GM21367 (cell line): Measurements from ENCODE around the gene RRP12.
"Not testable (repeated sequence)": the region's sequence is repeated elsewhere in the genome, so short reads cannot be mapped to it uniquely, and the experiment has no call there.

Source experiments
- ATAC-seq: cut with Tn5 transposase; IDR thresholded peaks from one replicate; pipeline ENCODE4 v1.9.1; 2021; ENCODE audit not compliant: unreplicated experiment

The RRP12 gene

DNA sequence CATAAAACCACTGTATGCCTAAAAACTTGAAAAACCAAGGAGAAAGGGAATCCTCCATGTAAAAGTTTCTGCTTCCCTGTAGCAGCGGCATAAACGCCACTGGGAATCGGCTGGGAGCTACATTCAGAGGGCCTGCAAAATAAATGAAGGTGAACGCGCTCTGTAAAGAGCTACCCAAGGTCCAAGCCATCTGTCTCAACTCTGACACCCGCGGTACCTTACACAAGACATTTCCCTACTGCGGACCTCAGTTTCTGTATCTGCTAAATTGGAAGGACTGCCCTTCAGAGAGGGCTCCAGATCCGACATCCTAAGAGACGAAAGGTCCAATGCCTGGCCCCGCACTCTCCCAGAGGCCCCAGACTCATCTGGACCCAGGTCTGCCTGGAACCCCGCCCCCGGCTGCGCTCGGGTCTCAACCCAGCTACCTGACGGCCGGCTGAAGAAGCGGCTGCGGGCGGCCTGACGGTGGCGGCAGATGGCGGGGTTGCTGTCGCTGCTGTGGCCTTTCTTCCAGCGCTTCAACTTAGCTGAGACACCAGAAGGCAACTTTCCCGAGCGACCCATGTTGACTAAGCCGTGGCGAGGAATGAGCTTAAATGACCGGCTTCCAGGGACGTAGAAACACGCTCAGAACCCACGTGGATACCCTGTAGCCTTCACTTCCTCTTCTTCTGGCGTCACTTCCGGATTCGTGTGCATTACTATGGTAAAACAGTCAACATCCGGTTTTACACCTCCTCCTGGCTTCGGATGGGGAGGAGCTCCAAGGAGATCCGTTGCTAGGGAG lies at the start of gene RRP12:
Gene RRP12, minus strand, starts transcription at position 676 of the 790 bp plus-strand sequence. Its CDS starts 109 bp downstream, at position 567.
- ATAC-seq: peak; percentile 94

DNA sequence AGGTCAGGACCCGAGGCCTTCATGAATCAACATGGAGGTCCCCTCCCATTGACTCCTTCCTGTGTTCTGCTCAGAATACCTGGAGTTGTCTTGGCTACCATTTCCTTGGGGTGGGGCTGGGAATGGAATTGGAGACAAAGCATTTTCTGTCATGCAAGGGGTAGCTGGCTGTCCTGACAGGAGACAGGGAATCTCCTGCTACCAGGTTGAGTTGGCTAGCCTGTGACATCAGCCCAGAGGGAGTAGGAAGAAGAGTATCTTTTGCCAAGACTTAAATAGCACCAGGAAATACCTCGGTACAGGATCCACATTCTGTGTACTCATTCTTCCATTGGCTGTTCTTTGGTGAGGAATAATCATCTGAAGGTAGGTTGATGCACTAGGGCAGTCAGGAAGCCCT lies 49.7 kb upstream of the RRP12 start:
- no peak for ATAC-seq

DNA sequence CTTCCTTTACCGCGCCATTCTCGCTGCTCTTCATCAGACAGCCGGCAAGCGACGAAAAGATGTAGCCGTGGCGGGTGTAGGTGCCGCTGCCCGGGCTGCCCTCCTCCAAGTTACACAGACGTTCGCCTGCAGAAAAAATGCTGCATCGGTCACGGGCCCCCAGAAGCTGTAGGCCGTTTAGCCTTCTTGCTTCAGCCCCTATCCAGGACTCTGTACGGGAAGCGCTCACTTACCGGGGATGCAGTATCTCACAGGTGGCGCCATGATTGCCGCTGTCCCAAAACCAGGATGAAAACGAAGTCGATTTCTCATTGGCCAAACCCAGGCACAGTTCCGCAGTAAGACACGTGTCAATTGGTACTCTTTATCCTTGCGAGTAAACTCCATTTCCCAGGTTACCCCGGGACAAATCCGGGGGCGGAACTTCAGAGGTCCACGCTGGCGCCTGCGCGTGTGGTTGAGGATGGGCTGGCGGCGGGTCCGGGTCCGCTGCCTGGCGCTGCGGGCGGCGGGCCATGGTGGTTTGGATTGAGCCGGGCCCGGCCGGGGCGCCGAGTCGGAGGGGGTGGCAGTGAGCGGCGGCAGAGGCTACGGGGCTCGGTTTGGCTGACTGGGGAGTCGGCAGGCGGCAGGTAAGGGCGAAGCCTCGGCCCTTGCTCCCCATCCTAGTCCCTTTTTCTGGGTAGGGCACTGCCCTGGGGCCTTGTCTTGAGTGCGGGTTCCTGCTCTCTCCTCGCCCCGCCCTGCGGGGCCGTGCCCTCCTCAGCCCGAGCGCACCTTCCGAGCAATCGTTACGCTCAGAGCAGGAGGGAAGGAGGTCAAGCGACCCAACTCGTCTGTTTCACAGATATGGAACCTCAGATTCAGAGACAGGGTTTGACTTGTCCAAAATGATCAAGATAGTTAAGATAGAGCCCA lies 44.8 kb upstream of the RRP12 start, which contains the start of the genes EXOSC1 and ZDHHC16:
Gene EXOSC1, minus strand, starts transcription at position 285 of the 918 bp plus-strand sequence. Its CDS starts 21 bp downstream, at position 264.
Gene ZDHHC16, plus strand, starts transcription at position 454 of the 918 bp plus-strand sequence. CDS start 5,501 bp downstream, outside the sequence.
- ATAC-seq: peak; percentile 84

DNA sequence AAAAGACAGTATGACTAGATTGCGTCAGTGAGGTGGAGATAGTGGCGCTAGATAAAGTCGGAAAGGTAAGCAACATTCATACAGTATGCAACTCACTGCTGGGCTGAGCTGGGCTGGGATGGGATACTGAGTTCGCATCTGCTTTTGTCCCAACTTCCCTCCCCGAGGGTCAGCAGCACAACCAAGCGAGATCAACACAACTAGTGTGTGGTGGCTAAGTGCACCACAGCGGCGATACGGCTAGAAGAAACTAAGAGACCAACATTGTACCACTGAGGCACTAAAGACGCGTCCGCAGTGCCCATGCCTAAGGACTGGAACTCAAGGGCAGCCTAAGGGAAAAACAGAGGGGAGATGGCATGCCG lies 44.2 kb upstream of the RRP12 start:
- no peak for ATAC-seq

DNA sequence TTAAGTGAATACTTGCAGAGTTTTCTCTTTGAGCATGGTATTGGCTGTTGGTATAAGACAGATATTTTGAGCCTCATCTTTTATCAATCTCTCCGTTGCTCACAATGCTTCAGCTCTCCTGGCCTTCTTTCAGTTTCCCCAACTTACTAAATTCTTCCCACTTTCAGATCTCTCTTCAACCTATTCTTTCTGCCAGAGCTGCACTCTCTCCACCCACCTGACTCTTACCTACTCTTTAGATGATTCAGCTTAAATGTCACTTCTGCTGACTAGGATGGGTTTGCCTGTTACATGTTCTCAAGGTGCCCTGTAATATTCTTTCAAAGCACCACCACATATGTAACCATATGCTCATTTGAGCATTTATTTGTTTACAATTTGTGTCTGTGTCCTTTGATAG lies 43.1 kb upstream of the RRP12 start:
- ATAC-seq: no peak

- no peak for ATAC-seq
Observed at GRCh38 chr10:97442277-97442676, 41.1 kb upstream of the RRP12 start.

DNA sequence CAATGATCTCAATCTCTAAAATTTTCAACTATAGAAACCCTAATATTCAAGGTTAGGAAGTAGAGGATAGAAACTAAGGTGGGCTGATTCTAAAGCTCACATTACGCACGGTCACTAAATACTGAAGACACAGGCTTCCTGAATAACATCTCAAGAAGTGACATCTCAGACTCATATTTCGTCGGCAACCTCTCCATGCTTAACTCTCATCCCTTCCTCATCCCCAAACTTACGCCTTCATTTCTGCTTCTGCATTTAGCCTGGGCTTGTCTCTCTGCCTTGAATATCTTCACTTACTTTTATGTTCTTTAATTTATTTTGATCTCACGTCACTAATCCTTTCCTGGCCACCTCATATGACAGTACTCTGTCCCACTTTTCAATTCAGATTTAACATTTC lies 34.1 kb upstream of the RRP12 start:
- ATAC-seq: no peak

DNA sequence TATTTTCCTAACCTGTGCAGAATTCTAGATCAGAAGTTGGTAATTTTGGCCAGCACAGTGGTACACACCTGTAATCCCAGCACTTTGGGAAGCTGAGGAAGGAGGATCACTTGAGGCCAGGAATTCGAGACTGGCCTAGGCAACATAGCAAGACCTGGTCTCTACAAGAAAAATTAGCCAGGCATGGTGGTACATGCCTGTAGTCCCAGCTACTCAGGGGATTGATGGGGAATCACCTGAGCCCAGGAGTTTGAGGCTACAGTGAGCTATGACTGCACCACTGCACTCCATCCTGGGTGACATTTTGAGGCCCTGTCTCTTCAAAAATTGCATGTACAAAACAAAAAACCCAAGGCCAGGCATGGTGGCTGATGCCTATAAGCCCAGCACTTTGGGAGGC lies 33.4 kb upstream of the RRP12 start:
- no peak for ATAC-seq

DNA sequence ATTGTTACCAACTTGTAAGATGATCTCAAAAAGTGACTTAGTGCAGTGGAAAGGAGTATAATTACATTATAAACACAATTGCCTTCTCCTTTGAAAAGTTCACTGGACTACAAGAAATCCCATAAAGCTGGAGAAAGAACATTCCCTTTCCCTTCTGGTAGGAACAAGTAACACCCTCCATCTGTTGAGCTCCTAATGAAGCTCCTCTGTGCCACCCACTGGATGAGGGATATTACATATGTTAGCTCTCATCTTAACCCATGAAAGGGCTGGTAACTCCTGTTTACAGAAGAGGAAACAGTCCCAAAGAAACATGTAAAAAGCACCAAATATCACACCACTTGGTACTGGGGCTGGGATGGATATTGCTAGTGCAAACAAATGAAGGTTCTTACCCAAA lies 32.9 kb upstream of the RRP12 start:
- no peak for ATAC-seq

GRCh38 chr10:97428572-97428981 lies 27.4 kb upstream of the RRP12 start:
- ATAC-seq: no peak

- no peak for ATAC-seq
Observed at GRCh38 chr10:97427571-97428179, 26.5 kb upstream of the RRP12 start.

GRCh38 chr10:97426776-97427570 lies 25.8 kb upstream of the RRP12 start:
- no peak for ATAC-seq

DNA sequence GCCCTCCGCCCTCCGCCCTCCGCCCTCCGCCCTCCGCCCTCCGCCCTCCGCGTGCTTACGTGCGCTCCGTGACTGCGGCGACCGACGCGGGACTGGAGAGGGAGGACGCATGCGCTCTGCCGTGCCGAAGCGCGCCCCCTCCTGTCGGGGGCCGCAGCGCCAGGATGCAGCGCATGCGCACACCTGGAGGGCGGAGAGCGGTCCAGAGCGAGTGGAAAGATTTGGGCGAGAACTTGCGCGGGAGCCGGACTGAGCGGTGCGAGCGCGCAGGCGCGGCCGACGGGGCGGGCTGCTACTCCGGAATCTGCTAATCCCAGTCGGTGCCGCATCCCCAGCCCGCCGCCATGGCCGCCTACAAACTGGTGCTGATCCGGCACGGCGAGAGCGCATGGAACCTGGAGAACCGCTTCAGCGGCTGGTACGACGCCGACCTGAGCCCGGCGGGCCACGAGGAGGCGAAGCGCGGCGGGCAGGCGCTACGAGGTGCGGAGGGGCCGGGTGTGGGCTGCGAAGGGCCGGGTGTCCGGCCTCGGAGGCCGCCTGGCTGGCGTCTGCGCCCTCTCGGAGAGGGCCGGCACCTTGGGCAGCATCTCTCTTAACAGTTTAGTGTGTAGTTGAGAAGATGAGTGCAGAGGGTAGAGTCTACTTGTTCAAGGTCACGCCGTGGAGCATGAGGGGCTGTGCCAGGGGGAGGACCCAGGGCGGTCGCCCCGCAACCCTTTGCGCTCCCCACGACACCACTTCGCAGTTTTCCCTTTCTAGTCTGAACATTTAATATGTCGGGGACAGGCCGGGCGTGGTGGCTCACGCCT lies 25.0 kb upstream of the RRP12 start, which contains the start of gene PGAM1:
Gene PGAM1, plus strand, starts transcription at position 228 of the 812 bp plus-strand sequence. Its CDS starts 117 bp downstream, at position 345.
- ATAC-seq: peak; percentile 78

DNA sequence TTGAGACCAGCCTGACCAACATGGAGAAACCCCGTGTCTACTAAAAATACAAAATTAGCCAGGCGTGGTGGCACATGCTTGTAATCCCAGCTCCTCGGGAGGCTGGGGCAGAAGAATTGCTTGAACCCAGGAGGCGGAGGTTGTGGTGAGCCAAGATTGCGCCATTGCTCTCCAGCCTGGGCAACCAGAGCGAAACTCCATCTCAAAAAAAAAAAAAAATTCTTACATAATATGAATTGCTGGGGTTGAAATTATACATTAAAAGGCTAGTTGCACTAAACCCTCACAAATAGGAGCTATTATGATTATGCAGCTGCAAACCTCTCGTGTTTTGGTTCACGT lies 22.6 kb upstream of the RRP12 start:
- not testable (repeated sequence) for ATAC-seq

- ATAC-seq: no peak
Observed at GRCh38 chr10:97416565-97416964, 15.4 kb upstream of the RRP12 start.

DNA sequence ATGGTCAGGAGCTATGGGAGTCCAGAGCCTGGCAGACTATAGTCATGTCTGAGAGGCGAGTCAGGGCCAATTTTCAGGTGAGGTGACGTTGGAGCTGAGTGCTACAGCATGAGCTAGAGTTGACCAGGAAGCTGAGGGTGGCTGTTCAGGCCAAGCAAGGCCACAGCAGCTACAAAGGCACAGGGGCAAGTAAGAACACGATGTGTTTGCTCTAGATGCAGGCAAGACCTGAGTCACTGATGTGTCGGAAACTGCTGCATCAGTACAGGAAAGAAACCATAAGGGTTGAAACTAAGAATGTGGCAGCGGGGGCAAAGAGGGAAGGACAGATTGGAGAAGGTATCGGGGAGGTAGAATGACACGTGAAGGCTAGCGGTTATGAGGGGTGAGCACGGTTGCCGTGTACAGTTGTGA lies 11.8 kb upstream of the RRP12 start:
- no peak for ATAC-seq

- ATAC-seq: no peak
Observed at GRCh38 chr10:97411406-97411805, 10.3 kb upstream of the RRP12 start.

DNA sequence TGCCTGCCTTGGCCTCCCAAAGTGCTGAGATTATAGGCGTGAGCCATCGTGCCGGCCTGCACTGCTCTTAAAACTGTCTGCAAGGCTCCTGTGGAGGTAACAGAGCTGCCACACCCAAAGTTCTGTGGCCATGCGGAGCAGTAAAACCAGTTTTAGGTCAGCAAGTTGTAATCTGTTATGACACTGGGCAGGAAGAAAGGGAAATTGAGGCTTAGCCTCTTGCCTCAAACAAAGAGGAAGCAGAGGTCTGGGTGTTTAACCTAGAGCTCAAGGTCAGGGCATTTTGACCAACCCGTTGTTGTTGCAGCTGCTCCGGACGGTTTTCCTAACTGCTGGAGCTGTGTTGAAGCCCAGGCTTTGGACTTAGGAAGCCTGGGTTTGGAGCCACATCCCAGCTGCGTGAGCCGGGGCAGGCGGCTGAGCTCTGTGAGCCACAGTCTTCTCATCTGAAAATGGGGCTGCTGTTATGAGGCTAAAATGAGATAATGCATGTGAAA lies 7.4 kb upstream of the RRP12 start:
- ATAC-seq: no peak

- ATAC-seq: no peak
Observed at GRCh38 chr10:97407952-97408248, 6.8 kb upstream of the RRP12 start.
